Measurements from ENCODE around the gene LEKR1.

DNA sequence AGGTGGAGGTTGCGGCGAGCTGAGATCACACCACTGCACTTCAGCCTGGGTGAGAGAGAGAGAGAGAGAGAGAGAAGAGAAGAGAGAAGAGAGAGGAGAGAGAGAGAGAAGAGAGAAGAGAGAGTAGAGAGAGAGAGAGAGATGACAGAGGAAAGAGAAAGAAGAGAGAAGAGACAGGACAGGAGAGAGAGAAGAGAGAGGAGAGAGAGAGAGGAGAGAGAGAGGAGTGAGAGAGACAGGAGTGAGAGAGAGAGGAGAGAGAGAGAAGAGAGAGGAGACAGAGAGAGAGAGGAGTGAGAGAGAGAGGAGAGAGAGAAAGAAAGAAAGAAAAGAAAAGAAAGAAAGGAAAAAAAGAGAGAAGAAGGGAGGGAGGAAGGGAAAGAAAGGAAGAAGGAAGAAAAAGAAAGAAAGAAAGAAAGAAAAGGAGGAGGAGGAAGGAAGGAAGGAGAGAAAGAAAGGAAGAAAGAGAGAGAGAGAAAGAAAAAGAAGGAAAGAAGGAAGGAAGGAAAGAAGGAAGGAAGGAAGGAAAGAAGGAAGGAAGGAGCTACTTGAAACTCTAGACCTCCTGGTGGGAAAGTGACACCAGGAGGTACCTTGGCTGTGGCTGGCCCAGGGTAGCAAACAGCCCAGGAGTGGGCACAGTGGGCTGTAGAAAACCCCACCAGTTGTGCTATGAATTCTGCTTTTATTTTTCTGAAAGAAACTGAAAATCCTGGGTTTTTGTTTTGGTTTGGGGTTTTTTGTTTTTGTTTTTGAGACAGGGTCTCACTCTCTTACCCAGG is 245.8 kb downstream of the LEKR1 start:
- TF ChIP-seq MYC (CRISPR knock-in tag; IDR thresholded peaks at IDR 0.05; ENCODE audit: borderline replicate concordance) (no peak), ZNF891 (CRISPR knock-in tag; IDR thresholded peaks at IDR 0.05) (no peak), POLR2A (IDR thresholded peaks at IDR 0.05; ENCODE audit: insufficient read depth in 1 of 2, low read depth in 2 of 2, low read length in 2 of 2) (no peak), ZNF235 (CRISPR knock-in tag; IDR thresholded peaks at IDR 0.05; ENCODE audit: borderline replicate concordance) (no peak), ZNF704 (CRISPR knock-in tag; IDR thresholded peaks at IDR 0.05; ENCODE audit: borderline replicate concordance) (no peak)
- TF ChIP-seq, protein P1, sequence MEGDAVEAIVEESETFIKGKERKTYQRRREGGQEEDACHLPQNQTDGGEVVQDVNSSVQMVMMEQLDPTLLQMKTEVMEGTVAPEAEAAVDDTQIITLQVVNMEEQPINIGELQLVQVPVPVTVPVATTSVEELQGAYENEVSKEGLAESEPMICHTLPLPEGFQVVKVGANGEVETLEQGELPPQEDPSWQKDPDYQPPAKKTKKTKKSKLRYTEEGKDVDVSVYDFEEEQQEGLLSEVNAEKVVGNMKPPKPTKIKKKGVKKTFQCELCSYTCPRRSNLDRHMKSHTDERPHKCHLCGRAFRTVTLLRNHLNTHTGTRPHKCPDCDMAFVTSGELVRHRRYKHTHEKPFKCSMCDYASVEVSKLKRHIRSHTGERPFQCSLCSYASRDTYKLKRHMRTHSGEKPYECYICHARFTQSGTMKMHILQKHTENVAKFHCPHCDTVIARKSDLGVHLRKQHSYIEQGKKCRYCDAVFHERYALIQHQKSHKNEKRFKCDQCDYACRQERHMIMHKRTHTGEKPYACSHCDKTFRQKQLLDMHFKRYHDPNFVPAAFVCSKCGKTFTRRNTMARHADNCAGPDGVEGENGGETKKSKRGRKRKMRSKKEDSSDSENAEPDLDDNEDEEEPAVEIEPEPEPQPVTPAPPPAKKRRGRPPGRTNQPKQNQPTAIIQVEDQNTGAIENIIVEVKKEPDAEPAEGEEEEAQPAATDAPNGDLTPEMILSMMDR (CRISPR knock-in tag; IDR thresholded peaks at IDR 0.05) = no peak
